ENCODE measurements around the gene COPS8. TPM values are rescaled to one million over a fixed set of nuclear protein-coding genes. Genes with fewer than 3 reads are reported as not detected.

Gene COPS8
- total and polyA plus RNA-seq, 2 experiments from 2014 or later: 108 to 134 TPM

GRCh38 chr2:237128845-237129592 lies 43.3 kb downstream of the COPS8 start:
- TF ChIP-seq EZH2phosphoT487 (IDR thresholded peaks at IDR 0.05; ENCODE audit: low read depth, severe bottlenecking, unreplicated experiment): no peak
- no peak for TF ChIP-seq EZH2 (IDR thresholded peaks at IDR 0.05; ENCODE audit: borderline replicate concordance)
- no peak for TF ChIP-seq CTCF (IDR thresholded peaks at IDR 0.05; ENCODE audit: poor library complexity)
- 97% methylated on average over 10 of the region's 10 CpGs for WGBS (ENCODE audit: low lambda C conversion rate, missing lambda C conversion rate)
- Histone ChIP-seq H3K27me3 (no peaks in the 10 kb centered on the region), H3K36me3 (replicated peaks; ENCODE audit: insufficient read depth, low read depth) (no peaks in the 10 kb centered on the region), H3K4me1 (ENCODE audit: insufficient read depth) (peaks cover 30% of the 10 kb centered on the region), H3K79me2 (no peaks in the 10 kb centered on the region), H3K4me2 (peak overlapping the region; percentile 32), H3K9me3 (ENCODE audit: low read depth) (peaks cover 3% of the 10 kb centered on the region), H3K9me2 (replicated peaks; ENCODE audit: insufficient read depth) (no peaks in the 10 kb centered on the region), H4K20me1 (ENCODE audit: insufficient read depth, poor library complexity, severe bottlenecking) (no peaks in the 10 kb centered on the region), H3K27ac (peak overlapping the region; percentile 57), H2AFZ (no peak overlapping the region), H3K4me3 (no peak overlapping the region)
- DNase-seq (ENCODE audit: low spot score): no peak

GRCh38 chr2:237129625-237130263 lies 44.1 kb downstream of the COPS8 start:
- Histone ChIP-seq H3K4me3 (no peak overlapping the region), H3K9me3 (ENCODE audit: low read depth) (peaks cover 3% of the 10 kb centered on the region), H3K79me2 (no peaks in the 10 kb centered on the region), H3K27ac (no peak overlapping the region), H3K4me2 (no peak overlapping the region), H2AFZ (no peak overlapping the region), H3K36me3 (replicated peaks; ENCODE audit: insufficient read depth, low read depth) (no peaks in the 10 kb centered on the region), H4K20me1 (ENCODE audit: insufficient read depth, poor library complexity, severe bottlenecking) (no peaks in the 10 kb centered on the region), H3K27me3 (no peaks in the 10 kb centered on the region), H3K9me2 (replicated peaks; ENCODE audit: insufficient read depth) (no peaks in the 10 kb centered on the region), H3K4me1 (ENCODE audit: insufficient read depth) (peaks cover 30% of the 10 kb centered on the region)
- TF ChIP-seq EZH2 (IDR thresholded peaks at IDR 0.05; ENCODE audit: borderline replicate concordance) (no peak), EZH2phosphoT487 (IDR thresholded peaks at IDR 0.05; ENCODE audit: low read depth, severe bottlenecking, unreplicated experiment) (no peak), CTCF (IDR thresholded peaks at IDR 0.05; ENCODE audit: poor library complexity) (no peak)
- no peak for DNase-seq (ENCODE audit: low spot score)
- WGBS (ENCODE audit: low lambda C conversion rate, missing lambda C conversion rate): 100% methylated on average over 4 of the region's 4 CpGs

- WGBS (ENCODE audit: low lambda C conversion rate, missing lambda C conversion rate): 97% methylated on average over 8 of the region's 8 CpGs
- H2AFZ ChIP-seq: no peak overlapping the region
- no peak for DNase-seq (ENCODE audit: low spot score)
- no peak overlapping the region for H3K27ac ChIP-seq
- no peak for TF ChIP-seq EZH2phosphoT487 (IDR thresholded peaks at IDR 0.05; ENCODE audit: low read depth, severe bottlenecking, unreplicated experiment)
- no peak for TF ChIP-seq CTCF (IDR thresholded peaks at IDR 0.05; ENCODE audit: poor library complexity)
- no peak for TF ChIP-seq EZH2 (IDR thresholded peaks at IDR 0.05; ENCODE audit: borderline replicate concordance)
- H3K4me1 ChIP-seq (ENCODE audit: insufficient read depth): peaks cover 24% of the 10 kb centered on the region
- no peaks in the 10 kb centered on the region for H3K79me2 ChIP-seq
- no peaks in the 10 kb centered on the region for H4K20me1 ChIP-seq (ENCODE audit: insufficient read depth, poor library complexity, severe bottlenecking)
- no peaks in the 10 kb centered on the region for H3K9me2 ChIP-seq (replicated peaks; ENCODE audit: insufficient read depth)
- no peak overlapping the region for H3K4me2 ChIP-seq
- no peaks in the 10 kb centered on the region for H3K27me3 ChIP-seq
- no peak overlapping the region for H3K4me3 ChIP-seq
- no peaks in the 10 kb centered on the region for H3K36me3 ChIP-seq (replicated peaks; ENCODE audit: insufficient read depth, low read depth)
- H3K9me3 ChIP-seq (ENCODE audit: low read depth): peaks cover 3% of the 10 kb centered on the region
Observed at GRCh38 chr2:237130562-237131421, 45.1 kb downstream of the COPS8 start.

Data from hepatocyte (in vitro differentiated cells).